GM19099 (cell line): ENCODE results near the gene NCBP2L.

ENCODE experiments used
- POLR2A ChIP-seq: IDR thresholded peaks from 3 replicates; pipeline ENCODE4 v1.6.1; 2011; ENCODE audit warnings: low read depth; ENCODE audit not compliant: insufficient read length; ENCODE audit errors: extremely low read depth

NCBP2L gene

DNA sequence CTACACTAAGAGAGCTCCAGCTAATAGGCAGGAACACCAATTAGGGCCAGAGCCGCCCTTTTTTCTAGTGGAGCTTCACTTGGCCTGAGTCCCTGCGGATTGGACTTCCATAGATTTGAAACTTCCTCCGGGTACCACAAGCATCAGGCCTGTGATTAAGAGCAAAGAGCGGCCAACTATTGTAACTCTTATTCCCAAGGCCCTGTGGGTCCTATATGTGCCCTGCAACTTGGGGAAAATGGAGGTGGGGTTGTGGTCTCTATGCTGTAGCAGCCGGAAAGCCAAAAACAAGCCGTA lies at the start of gene NCBP2L:
Gene NCBP2L (plus strand): TSS at position 198 of the 297 bp plus-strand sequence. CDS start 16,488 bp downstream, outside the sequence.
- no peak for TF ChIP-seq POLR2A

DNA sequence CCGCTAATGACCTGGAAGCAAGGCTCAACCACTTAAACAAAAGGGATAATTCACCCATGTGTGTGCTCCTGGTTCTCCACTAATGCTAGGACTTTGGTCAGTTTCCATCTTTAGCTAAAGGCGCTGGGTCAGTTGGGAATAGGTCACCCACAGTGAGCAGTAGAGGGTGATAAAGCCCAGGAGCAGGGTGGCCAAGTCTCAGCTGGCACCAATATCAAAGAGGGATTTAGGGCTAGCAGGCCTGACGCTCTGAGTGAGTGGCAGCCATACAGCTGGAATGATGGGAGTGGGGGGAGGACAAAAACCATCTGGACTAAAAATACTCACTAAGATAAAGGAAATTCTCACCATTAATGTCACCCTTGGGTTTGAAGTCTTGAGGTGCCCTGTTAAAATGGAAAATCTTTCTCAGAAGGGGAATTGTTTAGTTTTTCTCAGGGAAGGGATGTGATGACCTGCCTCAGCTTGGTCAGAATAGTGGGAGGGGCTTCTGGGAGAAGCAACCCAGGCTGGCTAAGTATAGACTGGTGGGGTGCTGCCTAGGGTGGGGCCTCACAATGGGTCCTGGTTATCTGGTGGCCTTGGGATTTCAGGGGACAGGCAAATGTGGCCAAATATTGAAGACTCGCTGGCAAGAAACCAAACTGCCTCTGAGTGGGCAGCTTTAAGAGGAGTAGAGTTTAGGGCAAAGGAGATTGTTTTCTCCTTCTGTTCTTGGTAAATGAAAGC lies 49.0 kb upstream of the NCBP2L start:
- TF ChIP-seq POLR2A: no peak

DNA sequence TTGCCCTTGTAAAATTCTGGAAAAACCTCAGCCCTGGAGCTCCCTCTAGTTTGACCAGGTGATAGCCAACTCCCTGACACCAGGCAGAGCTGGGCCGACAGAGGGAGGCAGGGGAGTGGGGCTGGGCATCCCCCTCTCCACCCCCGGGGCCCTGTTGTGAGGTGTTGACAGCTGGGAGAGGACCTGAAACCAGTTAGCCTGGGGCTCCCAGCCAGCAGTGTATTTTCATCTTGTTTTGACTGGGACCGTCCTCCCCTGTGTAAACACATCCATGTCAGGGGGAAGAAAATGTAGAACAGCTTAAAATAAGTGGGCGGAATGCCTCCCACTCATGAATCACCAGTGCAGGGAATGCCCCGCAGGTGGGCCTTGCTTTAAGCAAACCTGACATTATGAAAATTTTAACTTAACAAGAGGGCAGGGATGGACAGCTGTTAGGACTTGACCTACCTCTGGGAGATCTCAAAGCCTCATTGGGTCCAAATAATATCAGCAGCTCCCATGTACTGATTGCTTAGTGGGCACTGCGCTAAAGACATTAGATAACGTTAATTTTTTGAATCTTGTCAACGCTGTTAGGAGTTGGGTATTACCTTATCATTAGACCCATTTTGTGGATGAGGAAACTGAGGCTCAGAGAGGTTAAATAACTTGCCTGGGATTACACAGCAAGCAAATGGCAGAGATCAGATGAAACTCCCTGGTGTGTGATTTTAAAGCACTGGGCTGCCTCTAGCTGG lies 47.8 kb upstream of the NCBP2L start:
- no peak for TF ChIP-seq POLR2A

DNA sequence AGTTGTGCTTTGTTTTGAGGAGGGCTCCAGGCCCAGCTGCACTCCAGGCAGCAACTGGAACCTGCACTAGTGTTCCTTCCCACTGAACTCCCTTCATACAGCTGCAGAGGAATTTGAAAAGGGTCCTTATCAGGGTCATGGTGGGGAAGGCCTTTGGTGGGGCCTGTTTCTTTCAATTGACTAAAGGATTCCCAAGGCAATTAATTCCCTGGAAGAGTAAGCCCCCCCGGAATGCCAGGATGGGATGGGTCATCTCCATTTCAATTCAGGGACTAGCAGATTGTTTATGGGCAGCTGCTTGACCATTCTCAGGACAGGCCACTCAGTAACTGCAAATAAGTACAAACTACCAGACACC lies 47.3 kb upstream of the NCBP2L start:
- TF ChIP-seq POLR2A: no peak

DNA sequence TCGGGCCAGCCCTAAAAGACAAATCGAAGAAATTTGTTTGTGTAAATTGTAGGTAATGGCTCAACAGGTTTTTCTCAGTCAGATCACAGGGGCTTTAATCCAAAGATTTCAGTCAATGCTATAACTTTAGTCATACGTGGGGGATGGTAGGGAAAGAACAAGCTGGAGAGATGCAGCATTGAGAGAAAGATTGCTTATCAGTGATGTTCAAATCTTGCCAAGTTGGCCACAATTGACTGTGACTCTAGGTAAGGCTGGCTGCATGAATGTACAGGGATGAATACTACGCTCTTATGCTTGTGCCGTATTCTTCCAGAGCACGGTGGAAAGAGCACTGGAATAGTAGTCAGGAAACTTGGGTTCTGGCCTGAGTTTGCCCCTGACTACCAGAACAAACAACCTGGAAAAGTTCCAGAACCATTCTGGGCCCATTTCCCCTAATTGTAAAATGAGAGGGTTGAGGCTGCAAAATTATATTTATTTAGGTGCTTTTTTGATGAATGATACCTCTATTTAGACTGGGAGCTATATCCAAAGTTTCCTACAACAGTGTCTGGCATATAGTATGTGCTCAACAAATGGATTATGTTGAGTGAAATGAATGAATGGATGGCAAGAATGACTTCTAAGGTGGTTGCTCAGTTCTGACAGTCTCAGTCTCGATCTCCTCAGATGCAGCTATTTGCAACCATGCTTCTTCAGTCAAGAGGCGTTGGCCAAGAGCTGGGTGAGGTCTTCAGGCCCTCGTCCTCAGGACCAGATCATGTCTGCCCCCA lies 46.4 kb upstream of the NCBP2L start:
- TF ChIP-seq POLR2A: no peak

DNA sequence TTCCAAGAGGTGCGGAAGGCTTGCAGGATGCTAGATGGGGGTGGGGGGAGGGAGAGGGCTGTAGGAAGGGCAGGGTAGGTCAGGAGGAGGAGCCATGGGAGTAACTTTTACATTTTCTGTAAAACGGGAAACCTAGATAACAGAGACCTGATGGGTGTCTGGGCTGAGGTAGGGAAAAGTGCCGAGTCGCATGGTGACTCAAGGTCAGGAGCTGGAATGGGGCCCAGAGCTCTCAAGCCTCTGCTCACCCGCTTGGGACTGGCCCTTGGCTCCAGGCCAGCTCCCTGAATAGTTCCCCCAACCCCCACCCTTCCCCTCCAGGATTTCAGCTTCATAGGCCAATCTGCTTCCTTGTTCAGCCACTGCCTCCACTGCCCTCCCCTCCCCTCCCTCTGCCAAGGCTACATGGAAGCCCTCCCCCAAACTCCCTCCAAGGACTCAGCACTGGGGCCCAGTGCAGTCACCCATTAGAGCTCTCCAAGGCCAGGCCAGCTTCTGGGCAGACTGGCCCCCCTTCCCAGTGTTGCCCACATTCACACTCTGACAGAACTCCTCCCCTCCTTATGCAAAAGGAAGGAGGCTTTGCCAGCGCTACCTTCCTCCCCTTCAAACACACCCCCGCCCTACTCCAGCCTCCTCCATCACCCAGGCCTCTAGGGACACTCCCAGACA lies 45.6 kb upstream of the NCBP2L start:
- TF ChIP-seq POLR2A: no peak

DNA sequence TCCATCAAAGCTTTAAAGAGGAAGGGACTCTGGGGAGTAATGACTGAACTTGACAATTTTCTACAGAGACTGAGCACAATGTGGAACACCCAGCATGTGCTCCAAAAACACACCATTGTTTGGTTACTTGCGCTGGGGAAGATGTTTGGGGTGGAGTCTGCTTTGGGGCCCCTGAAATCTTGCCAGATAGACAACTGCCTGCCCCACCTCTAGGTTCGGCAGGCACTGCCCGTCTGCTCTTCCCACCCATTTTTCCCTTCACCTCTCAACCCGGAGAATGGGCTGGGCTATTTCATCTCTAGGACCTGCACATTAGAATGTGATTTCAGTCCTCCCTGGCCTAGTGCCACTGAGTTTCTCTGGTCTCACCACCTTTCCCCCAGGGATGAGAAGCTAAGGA lies 43.8 kb upstream of the NCBP2L start:
- no peak for TF ChIP-seq POLR2A

DNA sequence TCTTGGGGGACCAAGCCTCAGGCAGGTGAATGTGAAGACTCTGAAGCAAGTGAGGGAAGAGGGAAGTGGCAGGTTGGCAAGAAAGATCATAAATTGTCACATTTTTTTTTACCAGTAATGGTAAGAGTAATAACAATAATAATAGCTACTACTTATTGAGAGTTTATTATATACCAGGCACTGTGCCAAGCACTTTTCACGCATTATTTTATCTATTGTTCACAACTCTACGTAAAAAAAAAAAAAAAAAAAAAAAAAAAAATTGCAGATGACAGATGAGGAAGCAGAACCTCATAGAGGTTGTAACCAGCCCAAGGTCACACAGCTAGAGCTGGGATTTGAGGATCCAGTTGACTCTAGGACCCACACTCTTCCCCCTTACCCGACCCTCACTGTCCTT lies 42.9 kb upstream of the NCBP2L start:
- TF ChIP-seq POLR2A: no peak

DNA sequence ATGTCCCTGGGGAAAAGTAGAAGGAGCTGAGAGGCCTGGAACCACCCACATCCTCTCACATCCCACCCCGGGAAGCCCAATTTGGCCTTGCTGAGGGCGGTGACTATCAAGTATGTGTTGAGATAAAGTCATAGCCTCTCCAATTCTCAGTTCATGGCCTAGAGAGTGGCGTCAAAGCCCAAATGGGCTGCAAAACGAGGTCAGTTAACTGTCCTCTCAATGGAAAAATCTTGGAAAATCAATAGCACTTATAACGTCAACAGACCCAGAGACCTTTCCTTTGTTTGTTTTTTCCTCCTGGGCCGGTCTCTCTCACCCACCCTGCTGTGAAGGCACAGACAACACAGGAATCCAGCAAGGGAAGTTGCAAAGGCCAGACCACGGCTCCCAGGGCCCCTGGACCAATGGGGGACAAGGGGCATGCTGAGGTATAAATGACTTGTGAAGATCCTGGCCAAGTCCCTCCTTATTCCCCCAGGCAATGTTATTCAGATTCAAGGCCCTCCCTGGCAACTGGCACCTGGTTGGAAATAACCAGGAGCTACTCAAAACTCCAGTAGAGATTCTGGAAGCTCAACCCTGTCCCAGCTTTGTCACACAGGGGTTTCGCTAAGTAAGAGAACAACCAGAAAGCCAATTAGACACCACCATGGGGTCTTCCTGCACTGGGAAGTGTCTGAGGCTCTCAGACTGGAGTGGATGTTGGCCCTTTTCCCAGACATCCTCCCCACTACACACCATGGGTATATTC lies 40.6 kb upstream of the NCBP2L start:
- no peak for TF ChIP-seq POLR2A

DNA sequence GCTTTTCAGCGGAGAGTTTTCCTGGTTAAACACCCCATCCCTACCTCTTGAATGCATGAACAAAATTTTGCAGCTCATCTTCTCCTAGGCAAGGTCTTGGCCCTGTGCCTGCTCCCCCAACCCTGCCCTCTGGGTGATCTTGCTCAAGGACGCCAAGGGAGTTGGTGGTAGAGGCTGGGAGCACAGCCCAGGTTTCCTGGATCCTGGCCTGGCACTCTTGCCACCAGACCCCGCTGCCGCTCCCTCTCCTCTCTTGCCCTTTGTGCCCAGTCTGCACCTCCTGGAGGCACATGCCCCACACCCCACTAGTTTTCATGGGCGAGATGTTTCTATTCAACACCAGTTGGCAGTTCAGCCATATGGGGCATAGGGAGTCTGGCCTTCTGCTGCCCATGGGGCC lies 39.3 kb upstream of the NCBP2L start:
- TF ChIP-seq POLR2A: no peak

DNA sequence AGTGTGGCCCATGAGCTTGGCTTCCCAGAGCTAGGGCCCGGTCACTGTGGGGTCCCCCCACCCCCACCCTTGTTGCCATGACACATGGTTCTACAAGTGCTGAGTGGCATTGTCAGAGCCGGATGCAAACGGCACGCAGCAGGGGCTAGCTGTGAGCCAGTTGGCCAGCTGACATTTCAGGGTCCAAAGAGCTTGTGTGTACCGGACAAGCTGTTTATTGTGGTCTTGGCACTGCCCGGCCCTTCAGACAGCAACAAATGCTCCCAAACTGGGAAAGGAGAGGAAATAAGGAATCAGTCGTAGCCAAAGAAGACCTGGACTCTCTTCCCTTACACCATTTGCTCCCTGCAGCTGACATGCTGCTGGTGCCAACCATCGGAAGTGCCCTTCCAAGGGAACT lies 38.8 kb upstream of the NCBP2L start:
- TF ChIP-seq POLR2A: no peak

DNA sequence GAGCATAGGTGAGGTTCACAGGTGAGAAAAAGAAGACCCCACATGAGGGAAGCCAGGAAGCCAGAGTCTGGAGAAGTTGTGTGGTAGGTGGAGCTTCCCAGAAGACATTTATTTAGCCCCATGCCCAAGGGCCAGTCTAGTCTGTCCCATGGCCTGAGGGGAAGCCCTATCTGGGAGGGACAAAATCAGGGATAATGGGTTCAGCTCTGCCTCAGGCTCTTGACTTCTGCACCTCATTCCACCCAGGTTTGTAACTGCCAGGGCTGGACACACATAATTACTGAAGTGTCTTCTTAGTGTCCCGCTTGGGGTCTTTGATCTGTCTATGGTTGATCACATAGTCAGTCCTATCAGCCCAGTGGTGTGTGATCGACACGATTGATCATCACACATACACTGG lies 38.0 kb upstream of the NCBP2L start:
- no peak for TF ChIP-seq POLR2A

DNA sequence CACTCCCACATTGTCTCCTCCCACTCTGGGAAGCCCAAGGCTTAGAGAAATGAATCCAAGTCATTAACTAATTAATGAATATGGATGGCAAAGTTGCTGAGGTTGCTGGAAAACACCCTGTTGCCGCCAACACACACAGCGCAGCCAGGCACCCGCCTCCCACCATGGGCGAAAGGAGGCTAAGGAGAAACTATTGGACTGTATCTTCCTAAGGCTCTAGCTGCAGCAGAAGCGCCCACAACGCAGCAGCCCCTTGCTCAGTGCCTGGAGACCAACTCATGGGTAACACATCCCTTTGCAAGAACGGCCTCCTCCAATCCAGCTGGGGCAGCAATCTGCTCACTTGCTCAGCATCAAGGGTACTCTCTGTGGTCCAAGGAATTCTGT lies 36.1 kb upstream of the NCBP2L start:
- TF ChIP-seq POLR2A: no peak

DNA sequence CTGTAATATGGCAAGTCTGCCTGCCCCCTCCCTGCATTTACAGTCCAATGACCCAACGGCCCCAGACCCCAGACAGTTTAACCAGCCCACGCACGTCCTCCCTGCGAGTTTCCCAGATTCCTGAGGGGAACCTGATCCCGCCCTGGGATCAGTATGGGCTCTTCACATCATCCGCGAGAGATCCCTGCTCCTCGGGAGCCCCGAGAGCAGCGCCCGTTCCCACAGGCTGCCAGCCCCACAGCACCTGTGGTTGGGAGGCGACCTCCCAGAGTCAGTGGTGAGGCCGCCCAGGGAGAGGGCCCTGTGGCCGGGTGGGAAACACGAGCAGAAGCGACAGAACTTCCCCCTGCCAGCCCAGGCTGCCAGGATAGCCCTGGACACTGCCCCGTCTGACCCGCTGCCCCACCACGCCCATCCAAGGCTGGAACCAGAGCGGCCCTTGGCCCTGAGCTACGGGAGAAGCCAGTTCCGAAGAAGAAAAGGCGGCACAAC lies 34.8 kb upstream of the NCBP2L start:
- no peak for TF ChIP-seq POLR2A

DNA sequence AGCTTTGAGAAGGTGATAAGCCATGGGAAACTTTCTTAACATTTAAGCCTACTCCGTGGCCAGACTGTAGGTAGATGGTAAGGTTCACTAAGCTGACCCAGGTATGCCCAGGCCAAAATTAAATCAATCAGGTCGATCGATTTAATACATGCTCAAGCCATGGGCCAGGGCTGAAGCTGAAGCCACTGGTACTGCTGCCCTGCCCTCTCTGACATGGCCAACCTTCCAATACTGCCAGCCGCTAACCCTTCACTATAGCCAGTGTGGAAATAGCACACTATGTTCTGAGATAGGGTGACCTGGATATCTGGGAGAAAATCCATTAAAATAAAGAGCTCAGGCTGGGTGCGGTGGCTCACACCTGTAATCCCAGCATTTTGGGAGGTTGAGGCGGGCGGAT lies 33.5 kb upstream of the NCBP2L start:
- TF ChIP-seq POLR2A: no peak
